Measurements from ENCODE around the gene CPLX4. TPM values are rescaled to one million over a fixed set of nuclear protein-coding genes. Genes with fewer than 3 reads are reported as not detected.

CPLX4 gene
- total RNA-seq, 1 experiment from 2014 or later: not detected

DNA sequence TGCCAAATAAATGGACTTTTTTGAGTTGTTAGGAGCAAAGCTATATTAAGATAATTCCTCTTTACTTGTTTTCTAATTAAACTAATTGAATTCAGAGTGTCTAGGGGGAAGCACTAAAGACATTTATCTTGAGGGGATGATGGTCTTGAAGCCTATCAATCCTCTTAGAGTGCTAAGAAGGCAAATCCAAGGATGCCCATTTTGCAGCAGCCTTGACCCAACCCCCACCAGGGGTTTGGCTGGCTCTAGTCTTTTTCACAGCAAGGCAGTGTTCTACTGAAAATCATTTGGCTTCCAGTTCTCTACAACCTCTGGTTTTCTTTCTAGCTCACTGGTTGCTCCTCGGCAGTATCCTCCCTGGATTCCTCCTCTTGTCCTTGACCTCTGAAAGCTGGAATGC lies 38.7 kb downstream of the CPLX4 start:
- H3K36me3 Mint-ChIP-seq (ENCODE audit: insufficient read depth, unreplicated experiment): no peaks in the 10 kb centered on the region
- H3K27ac Mint-ChIP-seq (ENCODE audit: unreplicated experiment): no peak overlapping the region
- CTCF ChIA-PET: no interaction called here
- no peaks in the 10 kb centered on the region for H3K4me1 Mint-ChIP-seq (ENCODE audit: low read depth, unreplicated experiment)
- no peak for DNase-seq
- H3K27me3 Mint-ChIP-seq (ENCODE audit: unreplicated experiment): peaks cover 95% of the 10 kb centered on the region
- no peak overlapping the region for H3K4me3 Mint-ChIP-seq (ENCODE audit: low read depth, unreplicated experiment)
- H3K9me3 Mint-ChIP-seq (ENCODE audit: low read depth, unreplicated experiment): no peaks in the 10 kb centered on the region
- TF ChIP-seq, protein P1, sequence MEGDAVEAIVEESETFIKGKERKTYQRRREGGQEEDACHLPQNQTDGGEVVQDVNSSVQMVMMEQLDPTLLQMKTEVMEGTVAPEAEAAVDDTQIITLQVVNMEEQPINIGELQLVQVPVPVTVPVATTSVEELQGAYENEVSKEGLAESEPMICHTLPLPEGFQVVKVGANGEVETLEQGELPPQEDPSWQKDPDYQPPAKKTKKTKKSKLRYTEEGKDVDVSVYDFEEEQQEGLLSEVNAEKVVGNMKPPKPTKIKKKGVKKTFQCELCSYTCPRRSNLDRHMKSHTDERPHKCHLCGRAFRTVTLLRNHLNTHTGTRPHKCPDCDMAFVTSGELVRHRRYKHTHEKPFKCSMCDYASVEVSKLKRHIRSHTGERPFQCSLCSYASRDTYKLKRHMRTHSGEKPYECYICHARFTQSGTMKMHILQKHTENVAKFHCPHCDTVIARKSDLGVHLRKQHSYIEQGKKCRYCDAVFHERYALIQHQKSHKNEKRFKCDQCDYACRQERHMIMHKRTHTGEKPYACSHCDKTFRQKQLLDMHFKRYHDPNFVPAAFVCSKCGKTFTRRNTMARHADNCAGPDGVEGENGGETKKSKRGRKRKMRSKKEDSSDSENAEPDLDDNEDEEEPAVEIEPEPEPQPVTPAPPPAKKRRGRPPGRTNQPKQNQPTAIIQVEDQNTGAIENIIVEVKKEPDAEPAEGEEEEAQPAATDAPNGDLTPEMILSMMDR (IDR thresholded peaks at IDR 0.05; ENCODE audit: unreplicated experiment): no peak
- intact Hi-C loops (cut with micrococcal nuclease; ENCODE audit: unreplicated experiment): no loop called here
- no TSS peak for BruUV-seq (replicated peaks)

DNA sequence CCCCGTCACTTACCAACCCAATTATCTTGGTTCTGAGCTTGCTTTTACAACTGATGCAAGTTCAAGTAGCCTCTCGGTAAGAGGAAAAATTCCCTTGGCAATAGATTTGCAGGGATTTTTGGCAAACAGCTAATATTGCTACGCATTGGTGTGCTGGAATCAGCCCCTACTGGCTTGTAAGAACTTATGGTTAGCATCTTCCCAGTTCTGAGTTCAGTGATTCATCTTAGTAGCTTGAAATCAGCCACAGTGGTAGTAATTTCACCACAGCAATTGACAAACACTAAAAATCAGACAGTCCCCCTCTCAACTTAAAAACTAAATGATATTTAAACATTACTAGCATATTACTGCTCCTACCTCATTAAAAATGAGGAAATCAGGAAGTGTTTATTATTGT lies 39.3 kb downstream of the CPLX4 start:
- H3K36me3 Mint-ChIP-seq (ENCODE audit: insufficient read depth, unreplicated experiment): no peaks in the 10 kb centered on the region
- no peaks in the 10 kb centered on the region for H3K9me3 Mint-ChIP-seq (ENCODE audit: low read depth, unreplicated experiment)
- DNase-seq: no peak
- no peaks in the 10 kb centered on the region for H3K4me1 Mint-ChIP-seq (ENCODE audit: low read depth, unreplicated experiment)
- intact Hi-C loops (cut with micrococcal nuclease; ENCODE audit: unreplicated experiment): no loop called here
- BruUV-seq (replicated peaks): no TSS peak
- H3K4me3 Mint-ChIP-seq (ENCODE audit: low read depth, unreplicated experiment): no peak overlapping the region
- CTCF ChIA-PET: no interaction called here
- H3K27ac Mint-ChIP-seq (ENCODE audit: unreplicated experiment): no peak overlapping the region
- TF ChIP-seq, protein P1 (IDR thresholded peaks at IDR 0.05; ENCODE audit: unreplicated experiment): no peak
- peaks cover 95% of the 10 kb centered on the region for H3K27me3 Mint-ChIP-seq (ENCODE audit: unreplicated experiment)

DNA sequence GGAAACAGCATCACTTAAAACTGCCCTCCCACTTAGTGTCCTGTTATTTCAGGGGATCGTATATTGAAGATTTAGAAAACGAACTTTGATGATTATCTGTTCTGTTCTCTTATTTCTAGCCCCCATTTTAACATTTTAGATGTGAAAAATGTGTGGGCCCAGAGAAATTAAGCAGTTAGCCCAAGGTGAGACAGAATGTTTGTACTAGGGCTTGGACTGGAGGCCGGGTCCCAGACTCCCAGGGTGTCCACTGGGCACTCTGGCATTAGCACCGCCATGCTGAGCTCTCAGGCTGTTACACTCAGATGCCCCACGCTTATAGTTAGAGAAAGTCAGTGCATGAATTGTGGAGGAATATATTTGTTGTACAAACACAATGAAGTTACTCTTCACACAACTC lies 39.7 kb downstream of the CPLX4 start:
- no peaks in the 10 kb centered on the region for H3K4me1 Mint-ChIP-seq (ENCODE audit: low read depth, unreplicated experiment)

DNA sequence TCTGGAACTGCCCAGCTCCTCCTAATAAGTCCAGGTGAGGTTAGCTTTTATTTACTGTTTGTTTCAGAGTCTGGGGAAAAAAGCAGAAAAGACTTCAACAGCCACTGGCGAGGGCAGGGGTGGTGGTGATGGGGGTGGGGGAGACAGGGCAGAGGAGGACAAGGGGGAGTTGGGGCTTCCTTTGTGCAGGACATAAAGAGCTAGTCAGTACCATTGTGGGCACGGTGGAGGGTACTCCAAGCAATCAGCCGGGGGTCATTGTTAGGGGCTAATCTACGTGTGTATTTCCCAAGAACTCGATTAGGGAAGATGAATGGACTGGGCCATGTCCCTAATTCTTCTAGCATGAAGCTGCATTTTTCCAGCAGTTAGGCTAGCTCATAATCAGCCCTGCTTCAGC lies 42.4 kb downstream of the CPLX4 start:
- intact Hi-C loops (cut with micrococcal nuclease; ENCODE audit: unreplicated experiment): no loop called here
- no peaks in the 10 kb centered on the region for H3K9me3 Mint-ChIP-seq (ENCODE audit: low read depth, unreplicated experiment)
- no peak overlapping the region for H3K4me3 Mint-ChIP-seq (ENCODE audit: low read depth, unreplicated experiment)
- H3K36me3 Mint-ChIP-seq (ENCODE audit: insufficient read depth, unreplicated experiment): no peaks in the 10 kb centered on the region
- peaks cover 96% of the 10 kb centered on the region for H3K27me3 Mint-ChIP-seq (ENCODE audit: unreplicated experiment)
- no peaks in the 10 kb centered on the region for H3K4me1 Mint-ChIP-seq (ENCODE audit: low read depth, unreplicated experiment)
- TF ChIP-seq, protein P1 (IDR thresholded peaks at IDR 0.05; ENCODE audit: unreplicated experiment): no peak
- no TSS peak for BruUV-seq (replicated peaks)
- CTCF ChIA-PET: interaction anchor here (0.6 to 1.5 kb wide), 2 partner anchors 61 to 123 kb away, joined by 3 to 4 read pairs; no protein-coding TSS in a partner anchor
- H3K27ac Mint-ChIP-seq (ENCODE audit: unreplicated experiment): no peak overlapping the region
- no peak for DNase-seq

More for the DNA sequence above, 39.7 kb downstream of the CPLX4 start:
- no peak for DNase-seq
- CTCF ChIA-PET: no interaction called here
- no peak overlapping the region for H3K4me3 Mint-ChIP-seq (ENCODE audit: low read depth, unreplicated experiment)
- no TSS peak for BruUV-seq (replicated peaks)
- intact Hi-C loops (cut with micrococcal nuclease; ENCODE audit: unreplicated experiment): no loop called here
- no peaks in the 10 kb centered on the region for H3K36me3 Mint-ChIP-seq (ENCODE audit: insufficient read depth, unreplicated experiment)
- TF ChIP-seq, protein P1 (IDR thresholded peaks at IDR 0.05; ENCODE audit: unreplicated experiment): no peak
- no peaks in the 10 kb centered on the region for H3K9me3 Mint-ChIP-seq (ENCODE audit: low read depth, unreplicated experiment)
- H3K27me3 Mint-ChIP-seq (ENCODE audit: unreplicated experiment): peaks cover 95% of the 10 kb centered on the region
- no peak overlapping the region for H3K27ac Mint-ChIP-seq (ENCODE audit: unreplicated experiment)

All from Calu3 (cell line).